Measurements from ENCODE around the gene SDF2L1. TPM values are rescaled to one million over a fixed set of nuclear protein-coding genes. Genes with fewer than 3 reads are reported as not detected.

The SDF2L1 gene
- total and polyA plus RNA-seq, 7 experiments from 2014 or later = 22.1 to 99.8 (median 33.7) TPM

DNA sequence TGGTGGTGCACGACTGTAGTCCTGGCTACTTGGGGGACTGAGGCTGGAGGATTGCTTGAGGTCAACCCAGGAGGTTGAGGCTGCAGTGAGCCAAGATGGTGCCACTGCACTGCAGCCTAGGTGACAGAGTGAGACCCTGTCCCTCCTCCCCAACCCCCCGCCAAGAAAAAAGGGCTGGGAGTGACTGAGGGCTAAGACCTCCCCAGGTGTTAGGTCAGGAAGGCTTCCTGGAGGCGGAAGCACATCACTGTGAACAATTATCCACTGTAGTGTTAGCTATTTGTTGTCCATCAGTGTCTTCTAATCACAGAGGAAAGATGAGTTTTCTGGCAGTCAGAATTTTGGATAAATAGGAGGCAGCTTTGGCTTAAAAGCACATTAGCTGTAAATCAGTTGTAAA, 21.1 kb upstream of the SDF2L1 start:
- H3K27me3 Mint-ChIP-seq = no peaks in the 10 kb centered on the region
- CTCF ChIA-PET = no interaction called here
- Histone ChIP-seq H3K4me1 (ENCODE audit: control insufficient read depth in 2 of 2, insufficient read depth in 2 of 2, low read length in 2 of 2) (no peaks in the 10 kb centered on the region), H3K27ac (ENCODE audit: low read depth, low read length) (no peak overlapping the region), H3K36me3 (ENCODE audit: control insufficient read depth in 2 of 3, insufficient read depth in 3 of 3, low read length in 3 of 3) (peaks cover 0 to 32% (median 0%) of the 10 kb centered on the region in 3 experiments), H3K4me3 (ENCODE audit: low read length) (no peak overlapping the region), H3K27me3 (ENCODE audit: control insufficient read depth in 2 of 2, insufficient read depth in 2 of 2, low read length in 2 of 2) (no peaks in the 10 kb centered on the region), H3K9me3 (ENCODE audit: control insufficient read depth in 2 of 3, low read length in 3 of 3) (no peaks in the 10 kb centered on the region)
- POLR2A ChIA-PET = interaction anchor here (1.0 kb wide), 1 partner anchor 8 kb away, joined by 3 read pairs; the partner anchor contains the start of gene YDJC
- peaks cover 0 to 17% (median 2%) of the 10 kb centered on the region in 5 donors for H3K36me3 Mint-ChIP-seq
- no peak for ATAC-seq
- peaks cover 9 to 40% (median 23%) of the 10 kb centered on the region in 7 donors for H3K4me1 Mint-ChIP-seq
- H3K27ac Mint-ChIP-seq = peak overlapping the region in 4 of 9 donors; percentile 58 to 78 (median 61)
- no peak for DNase-seq
- no peaks in the 10 kb centered on the region for H3K9me3 Mint-ChIP-seq
- intact Hi-C loops (cut with micrococcal nuclease) = no loop called here
- H3K4me3 Mint-ChIP-seq = no peak overlapping the region

DNA sequence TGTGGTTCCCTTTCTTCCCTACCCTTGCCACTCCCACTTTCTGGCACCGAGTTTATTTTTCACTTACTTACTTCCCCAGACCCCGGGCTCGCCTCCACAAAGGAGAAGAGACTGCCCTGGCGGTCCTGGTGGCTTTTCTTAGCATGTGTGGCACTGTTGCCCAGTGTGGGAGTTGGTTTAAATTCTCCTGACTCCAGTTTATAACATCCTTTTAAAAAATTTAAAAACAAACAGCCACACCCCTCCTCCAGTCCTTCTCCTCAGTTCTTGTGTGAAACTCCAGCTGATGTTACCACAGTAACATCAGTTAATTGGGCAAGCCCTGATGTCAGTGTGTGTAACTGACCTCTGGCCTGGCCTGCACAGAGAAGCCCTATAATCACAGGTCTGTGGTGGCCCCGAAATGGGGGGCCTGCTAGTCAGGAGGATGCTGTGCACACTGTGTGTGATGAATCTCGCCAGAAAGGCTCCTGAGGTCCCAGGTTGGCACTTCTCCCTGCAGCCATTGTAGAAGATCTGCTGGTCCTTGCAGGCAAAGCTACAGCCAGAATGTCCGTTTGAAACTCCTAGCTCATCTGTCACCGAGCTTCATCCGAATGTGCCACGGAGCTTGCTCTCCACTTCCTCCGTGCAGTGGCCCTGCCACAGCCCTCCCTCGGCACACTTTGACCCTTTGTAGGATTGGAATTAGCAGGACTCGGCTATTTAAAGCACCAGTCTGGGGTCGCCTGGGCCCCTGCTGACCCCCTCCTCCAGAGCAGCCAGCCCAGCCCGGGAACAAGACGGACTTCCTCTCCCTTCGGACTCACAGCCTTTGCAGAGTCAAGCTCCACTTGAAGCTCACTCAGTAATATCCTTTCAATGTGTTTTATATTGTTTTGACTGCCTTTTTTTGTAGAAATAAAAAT, 19.8 kb upstream of the SDF2L1 start:
- CTCF ChIA-PET = no interaction called here
- peak; percentile 37 for ATAC-seq
- Histone ChIP-seq H3K36me3 (ENCODE audit: control insufficient read depth in 2 of 3, insufficient read depth in 3 of 3, low read length in 3 of 3) (peaks cover 0 to 42% (median 2%) of the 10 kb centered on the region in 3 experiments), H3K4me1 (ENCODE audit: control insufficient read depth in 2 of 2, insufficient read depth in 2 of 2, low read length in 2 of 2) (peaks cover 0 to 11% of the 10 kb centered on the region in 2 donors), H3K9me3 (ENCODE audit: control insufficient read depth in 2 of 3, low read length in 3 of 3) (no peaks in the 10 kb centered on the region), H3K27ac (ENCODE audit: low read depth, low read length) (no peak overlapping the region), H3K27me3 (ENCODE audit: control insufficient read depth in 2 of 2, insufficient read depth in 2 of 2, low read length in 2 of 2) (no peaks in the 10 kb centered on the region), H3K4me3 (ENCODE audit: low read length) (no peak overlapping the region)
- H3K4me1 Mint-ChIP-seq = peaks cover 16 to 49% (median 30%) of the 10 kb centered on the region in 7 donors
- peaks cover 0 to 19% (median 3%) of the 10 kb centered on the region in 5 donors for H3K36me3 Mint-ChIP-seq
- H3K27me3 Mint-ChIP-seq = no peaks in the 10 kb centered on the region
- H3K27ac Mint-ChIP-seq = peak overlapping the region in 5 of 9 donors; percentile 12 to 82 (median 40)
- DNase-seq = no peak
- intact Hi-C loops (cut with micrococcal nuclease) = no loop called here
- POLR2A ChIA-PET = interaction anchor here (1.1 kb wide), 1 partner anchor 13 kb away, joined by 3 read pairs; no protein-coding TSS in a partner anchor
- no peak overlapping the region for H3K4me3 Mint-ChIP-seq
- no peaks in the 10 kb centered on the region for H3K9me3 Mint-ChIP-seq

DNA sequence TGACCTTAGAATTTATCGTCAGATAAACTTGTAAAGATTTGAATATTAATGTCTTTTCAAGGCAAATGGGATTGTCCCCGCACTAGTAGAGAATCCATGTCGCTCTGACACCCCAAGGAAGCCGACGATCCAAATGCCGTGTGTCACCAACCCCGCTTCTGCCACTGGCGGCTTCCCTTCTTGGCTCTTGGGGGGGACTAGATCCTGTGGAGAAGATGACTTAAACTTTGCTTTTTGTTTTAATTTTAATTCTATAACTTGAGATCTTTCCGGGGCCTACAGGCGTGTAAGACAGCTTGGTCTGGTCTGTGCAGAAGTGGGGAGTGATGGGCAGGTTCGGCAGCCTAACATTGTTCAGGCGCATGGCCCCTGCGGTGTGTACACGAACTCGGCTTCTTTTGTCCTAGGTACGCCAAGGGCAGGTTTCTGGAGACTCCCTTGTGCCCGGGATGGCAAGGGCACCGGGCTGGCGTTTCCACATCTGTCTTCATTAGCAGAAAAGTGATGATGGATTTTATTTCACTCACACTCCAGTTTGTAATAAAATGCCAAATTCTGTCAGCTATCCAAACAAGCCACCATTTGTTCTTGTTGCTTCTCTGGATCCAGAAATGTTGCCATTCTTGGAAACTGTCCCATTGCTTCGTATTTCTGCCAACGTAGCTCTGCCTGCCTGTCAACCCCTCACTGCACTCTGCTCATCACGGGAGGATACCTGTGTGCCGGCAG, 19.0 kb upstream of the SDF2L1 start:
- CTCF ChIA-PET = interaction anchor here (0.9 kb wide), 1 partner anchor 22 kb away, joined by 4 read pairs; no protein-coding TSS in a partner anchor
- POLR2A ChIA-PET = interaction anchor here (0.7 to 1.1 kb wide), 2 partner anchors 12 to 13 kb away, joined by 3 read pairs; no protein-coding TSS in a partner anchor
- no peaks in the 10 kb centered on the region for H3K27me3 Mint-ChIP-seq
- peaks cover 24 to 53% (median 37%) of the 10 kb centered on the region in 7 donors for H3K4me1 Mint-ChIP-seq
- H3K27ac Mint-ChIP-seq = peak overlapping the region in 4 of 9 donors; percentile 15 to 82 (median 31)
- no peaks in the 10 kb centered on the region for H3K9me3 Mint-ChIP-seq
- ATAC-seq (no peak), DNase-seq (no peak)
- no peak overlapping the region for H3K4me3 ChIP-seq (ENCODE audit: low read length)
- no peaks in the 10 kb centered on the region for H3K9me3 ChIP-seq (ENCODE audit: control insufficient read depth in 2 of 3, low read length in 3 of 3)
- intact Hi-C loops (cut with micrococcal nuclease) = no loop called here
- no peaks in the 10 kb centered on the region for H3K27me3 ChIP-seq (ENCODE audit: control insufficient read depth in 2 of 2, insufficient read depth in 2 of 2, low read length in 2 of 2)
- peaks cover 2 to 17% of the 10 kb centered on the region in 2 donors for H3K4me1 ChIP-seq (ENCODE audit: control insufficient read depth in 2 of 2, insufficient read depth in 2 of 2, low read length in 2 of 2)
- H3K27ac ChIP-seq (ENCODE audit: low read depth, low read length) = no peak overlapping the region
- no peak overlapping the region for H3K4me3 Mint-ChIP-seq
- H3K36me3 ChIP-seq (ENCODE audit: control insufficient read depth in 2 of 3, insufficient read depth in 3 of 3, low read length in 3 of 3) = peaks cover 0 to 48% (median 4%) of the 10 kb centered on the region in 3 experiments
- H3K36me3 Mint-ChIP-seq = peaks cover 0 to 21% (median 3%) of the 10 kb centered on the region in 5 donors

DNA sequence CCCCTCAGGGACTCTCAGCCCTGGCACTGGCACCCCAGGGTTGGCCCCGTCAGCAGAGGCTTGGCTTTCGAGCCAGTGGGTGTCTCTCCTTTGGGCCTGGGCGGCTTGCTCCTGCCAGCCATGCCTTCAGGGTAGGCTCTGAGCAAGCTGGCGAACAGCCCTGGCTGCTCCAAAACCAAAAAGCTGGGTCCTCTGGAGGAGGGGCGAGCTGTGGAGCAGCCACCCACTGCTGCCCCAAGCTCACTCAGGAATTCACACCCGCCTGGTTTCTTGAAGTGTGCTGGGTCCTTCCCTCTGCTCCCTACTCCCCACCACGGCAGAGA, 18.5 kb upstream of the SDF2L1 start:
- H3K4me1 Mint-ChIP-seq = peaks cover 27 to 56% (median 40%) of the 10 kb centered on the region in 7 donors
- no peak for ATAC-seq
- Histone ChIP-seq H3K27ac (ENCODE audit: low read depth, low read length) (no peak overlapping the region), H3K36me3 (ENCODE audit: control insufficient read depth in 2 of 3, insufficient read depth in 3 of 3, low read length in 3 of 3) (peaks cover 0 to 52% (median 6%) of the 10 kb centered on the region in 3 experiments), H3K9me3 (ENCODE audit: control insufficient read depth in 2 of 3, low read length in 3 of 3) (no peaks in the 10 kb centered on the region), H3K27me3 (ENCODE audit: control insufficient read depth in 2 of 2, insufficient read depth in 2 of 2, low read length in 2 of 2) (no peaks in the 10 kb centered on the region), H3K4me3 (ENCODE audit: low read length) (no peak overlapping the region), H3K4me1 (ENCODE audit: control insufficient read depth in 2 of 2, insufficient read depth in 2 of 2, low read length in 2 of 2) (peaks cover 6 to 22% of the 10 kb centered on the region in 2 donors)
- H3K9me3 Mint-ChIP-seq = no peaks in the 10 kb centered on the region
- ChIA-PET POLR2A (interaction anchor here (0.7 kb wide), 1 partner anchor 13 kb away, joined by 3 read pairs; no protein-coding TSS in a partner anchor), CTCF (interaction anchor here (0.9 kb wide), 1 partner anchor 21 kb away, joined by 4 read pairs; no protein-coding TSS in a partner anchor)
- peak overlapping the region in 2 of 9 donors; percentile 48 to 78 for H3K27ac Mint-ChIP-seq
- intact Hi-C loops (cut with micrococcal nuclease) = no loop called here
- no peaks in the 10 kb centered on the region for H3K27me3 Mint-ChIP-seq
- H3K36me3 Mint-ChIP-seq = peaks cover 0 to 25% (median 6%) of the 10 kb centered on the region in 5 donors
- DNase-seq = no peak
- H3K4me3 Mint-ChIP-seq = no peak overlapping the region

DNA sequence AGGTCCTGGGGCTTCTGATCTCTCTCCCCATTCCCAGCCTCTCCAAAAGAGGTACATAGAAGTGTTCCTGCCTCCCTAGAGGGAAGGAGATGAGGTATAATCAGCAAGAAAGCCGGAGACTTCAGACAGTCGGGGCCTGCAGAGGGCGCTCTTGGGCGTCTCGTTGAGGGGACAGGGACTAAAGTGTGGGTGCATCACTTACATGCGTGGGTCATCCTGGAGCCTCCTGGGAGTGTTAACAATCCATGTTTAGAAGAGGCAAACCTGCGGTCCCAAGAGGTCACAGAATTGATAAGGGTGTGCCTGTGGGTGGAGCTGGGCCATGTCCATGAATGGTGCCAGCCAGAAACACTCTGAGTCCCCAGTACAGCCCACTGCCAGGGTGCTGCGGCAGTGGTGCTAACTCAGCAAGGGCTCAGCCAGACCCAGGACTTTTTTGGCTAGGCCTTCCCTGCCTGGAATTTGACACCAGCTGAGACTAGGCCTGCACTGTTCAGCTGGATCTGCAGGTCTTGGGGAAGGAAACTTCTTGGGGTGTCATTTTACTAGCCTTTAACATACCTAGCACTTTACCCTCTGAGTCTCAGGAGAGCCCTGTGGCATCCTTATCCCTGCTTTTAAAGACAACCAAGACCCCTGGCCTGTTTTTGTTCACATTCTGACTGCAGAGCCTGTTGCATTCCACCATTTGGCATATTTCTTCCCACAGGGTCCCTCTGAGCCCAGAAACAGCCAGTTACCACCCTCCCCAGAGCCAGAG, 17.8 kb upstream of the SDF2L1 start:
- Histone ChIP-seq H3K27me3 (ENCODE audit: control insufficient read depth in 2 of 2, insufficient read depth in 2 of 2, low read length in 2 of 2) (no peaks in the 10 kb centered on the region), H3K36me3 (ENCODE audit: control insufficient read depth in 2 of 3, insufficient read depth in 3 of 3, low read length in 3 of 3) (peaks cover 0 to 50% (median 6%) of the 10 kb centered on the region in 3 experiments), H3K9me3 (ENCODE audit: control insufficient read depth in 2 of 3, low read length in 3 of 3) (no peaks in the 10 kb centered on the region), H3K4me1 (ENCODE audit: control insufficient read depth in 2 of 2, insufficient read depth in 2 of 2, low read length in 2 of 2) (peaks cover 6 to 26% of the 10 kb centered on the region in 2 donors), H3K27ac (ENCODE audit: low read depth, low read length) (no peak overlapping the region), H3K4me3 (ENCODE audit: low read length) (no peak overlapping the region)
- intact Hi-C loops (cut with micrococcal nuclease) = loop anchor here in 1 of 2 donors (2.0 kb wide), 1 partner anchor 19 kb away; the partner anchor contains the start of gene SDF2L1
- peak overlapping the region in 8 of 9 donors; percentile 9 to 85 (median 64) for H3K27ac Mint-ChIP-seq
- H3K9me3 Mint-ChIP-seq = no peaks in the 10 kb centered on the region
- DNase-seq (peak in 6 of 9 donors; percentile 23 to 48 (median 26)), ATAC-seq (peak; percentile 40)
- CTCF ChIA-PET = interaction anchor here (0.7 to 3.0 kb wide), 3 partner anchors 10 to 18 kb away, joined by 3 to 9 read pairs (median 4); partner anchors contain the start of gene SDF2L1
- POLR2A ChIA-PET = interaction anchor here (1.0 kb wide), 1 partner anchor 19 kb away, joined by 4 read pairs; no protein-coding TSS in a partner anchor
- H3K36me3 Mint-ChIP-seq = peaks cover 0 to 25% (median 6%) of the 10 kb centered on the region in 5 donors
- H3K4me3 Mint-ChIP-seq = no peak overlapping the region
- no peaks in the 10 kb centered on the region for H3K27me3 Mint-ChIP-seq
- peaks cover 28 to 57% (median 44%) of the 10 kb centered on the region in 7 donors for H3K4me1 Mint-ChIP-seq
